ENCODE data around the gene DHRSX. TPM values are rescaled to one million over a fixed set of nuclear protein-coding genes. Genes with fewer than 3 reads are reported as not detected.
"Not testable (repeated sequence)": the region's sequence is repeated elsewhere in the genome, so short reads cannot be mapped to it uniquely, and the experiment has no call there.

DHRSX gene
- total and polyA plus RNA-seq, 4 donors, result 16.8 to 28.4 (median 24.0) TPM

DNA sequence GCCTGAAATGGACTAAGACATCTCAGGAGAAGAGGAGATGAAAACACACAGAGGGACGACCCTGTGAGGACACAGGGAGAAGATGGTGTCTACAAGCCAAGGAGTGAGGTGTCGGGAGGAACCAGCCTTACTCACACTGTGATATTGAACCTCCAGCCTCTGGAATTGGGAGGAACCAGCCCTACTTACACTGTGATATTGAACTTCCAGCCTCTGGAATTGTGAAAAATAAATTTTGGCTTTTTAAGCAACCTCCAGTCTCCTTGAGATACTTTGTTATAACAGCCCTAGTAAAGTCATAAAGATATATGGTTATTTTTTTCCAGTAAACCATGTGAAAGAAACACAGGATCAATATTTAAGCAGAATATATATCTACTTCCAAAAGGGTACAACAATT is 76.5 kb downstream of the DHRSX start:
- DNase-seq (ENCODE audit: low read depth in 4 of 6, low spot score in 6 of 6), result no peak
- H3K36me3 ChIP-seq (ENCODE audit: control insufficient read depth, insufficient read depth, low read length), result peaks cover 14% of the 10 kb centered on the region

DNA sequence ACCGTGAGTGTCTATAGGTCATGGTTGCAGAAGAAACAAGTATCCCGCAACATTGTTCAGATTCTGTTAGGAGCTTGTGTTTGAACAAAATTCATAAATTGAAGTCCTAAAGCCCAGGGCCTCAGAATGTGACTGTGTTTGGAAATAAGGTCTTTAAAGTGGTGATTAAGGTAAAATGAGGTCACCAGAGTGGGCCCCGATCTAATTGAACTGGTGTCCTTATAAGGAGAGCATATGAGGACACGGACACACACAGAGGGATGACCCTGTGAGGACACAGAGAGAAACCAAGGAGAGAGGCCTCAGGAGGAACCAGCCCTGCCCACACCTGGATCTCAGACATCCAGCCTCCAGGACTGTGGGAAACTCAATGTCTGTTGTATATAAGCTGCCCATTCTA is 76.9 kb downstream of the DHRSX start:
- no peak for DNase-seq (ENCODE audit: low read depth in 4 of 6, low spot score in 6 of 6)
- 81% methylated on average over 4 of the region's 4 CpGs for WGBS (ENCODE audit: insufficient coverage)
- Histone ChIP-seq H3K27ac (ENCODE audit: low read depth, low read length) (no peak overlapping the region), H3K9me3 (ENCODE audit: control insufficient read depth, insufficient read depth, low read length) (peaks cover 2% of the 10 kb centered on the region), H3K36me3 (ENCODE audit: control insufficient read depth, insufficient read depth, low read length) (peaks cover 14% of the 10 kb centered on the region), H3K27me3 (ENCODE audit: control insufficient read depth, insufficient read depth, low read length) (no peaks in the 10 kb centered on the region), H3K4me1 (ENCODE audit: control insufficient read depth, insufficient read depth, low read length) (no peaks in the 10 kb centered on the region), H3K4me3 (ENCODE audit: low read depth, low read length) (no peak overlapping the region)

More for the DNA sequence above, 76.5 kb downstream of the DHRSX start:
- Histone ChIP-seq H3K4me3 (ENCODE audit: low read depth, low read length) (no peak overlapping the region), H3K27me3 (ENCODE audit: control insufficient read depth, insufficient read depth, low read length) (no peaks in the 10 kb centered on the region), H3K27ac (ENCODE audit: low read depth, low read length) (no peak overlapping the region), H3K4me1 (ENCODE audit: control insufficient read depth, insufficient read depth, low read length) (no peaks in the 10 kb centered on the region), H3K9me3 (ENCODE audit: control insufficient read depth, insufficient read depth, low read length) (peaks cover 2% of the 10 kb centered on the region)
- WGBS (ENCODE audit: insufficient coverage), result no CpG with 5 or more reads among the region's 2 CpGs

DNA sequence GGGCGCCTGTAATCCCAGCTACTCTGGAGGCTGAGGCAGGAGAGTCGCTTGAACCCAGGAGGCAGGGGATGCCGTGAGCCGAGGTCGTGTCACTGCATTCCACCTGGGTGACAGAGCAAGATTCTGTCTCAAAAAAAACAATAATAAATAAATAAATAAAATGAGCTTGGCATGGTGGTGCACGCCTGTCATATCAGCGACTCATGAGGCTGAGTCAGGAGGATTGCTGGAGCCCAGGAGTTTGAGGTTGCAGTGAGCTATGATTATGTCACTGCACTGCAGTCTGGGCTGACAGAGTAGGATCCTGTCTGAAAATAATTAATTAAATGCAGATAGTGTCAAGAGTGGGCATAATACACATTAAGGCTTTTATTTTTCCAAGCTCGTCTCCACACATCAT is 77.5 kb downstream of the DHRSX start:
- no peak overlapping the region for H3K4me3 ChIP-seq (ENCODE audit: low read depth, low read length)
- H3K9me3 ChIP-seq (ENCODE audit: control insufficient read depth, insufficient read depth, low read length), result peaks cover under 1% of the 10 kb centered on the region
- no peak for DNase-seq (ENCODE audit: low read depth in 4 of 6, low spot score in 6 of 6)
- no peaks in the 10 kb centered on the region for H3K27me3 ChIP-seq (ENCODE audit: control insufficient read depth, insufficient read depth, low read length)
- 100% methylated on average over 2 of the region's 8 CpGs for WGBS (ENCODE audit: insufficient coverage)
- peaks cover 14% of the 10 kb centered on the region for H3K36me3 ChIP-seq (ENCODE audit: control insufficient read depth, insufficient read depth, low read length)
- H3K27ac ChIP-seq (ENCODE audit: low read depth, low read length), result no peak overlapping the region
- H3K4me1 ChIP-seq (ENCODE audit: control insufficient read depth, insufficient read depth, low read length), result no peaks in the 10 kb centered on the region

DNA sequence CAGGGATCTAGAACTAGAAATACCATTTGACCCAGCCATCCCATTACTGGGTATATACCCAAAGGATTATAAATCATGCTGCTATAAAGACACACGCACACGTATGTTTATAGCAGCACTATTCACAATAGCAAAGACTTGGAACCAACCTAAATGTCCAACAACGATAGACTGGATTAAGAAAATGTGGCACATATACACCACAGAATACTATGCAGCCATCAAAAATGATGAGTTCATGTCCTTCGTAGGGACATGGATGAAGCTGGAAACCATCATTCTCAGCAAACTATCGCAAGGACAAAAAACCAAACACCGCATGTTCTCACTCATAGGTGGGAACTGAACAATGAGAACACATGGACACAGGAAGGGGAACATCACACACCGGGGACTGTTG is 81.4 kb downstream of the DHRSX start:
- not testable (repeated sequence) for H3K27me3 ChIP-seq (ENCODE audit: control insufficient read depth, insufficient read depth, low read length); H3K4me3 ChIP-seq (ENCODE audit: low read depth, low read length); DNase-seq (ENCODE audit: low read depth in 4 of 6, low spot score in 6 of 6); H3K27ac ChIP-seq (ENCODE audit: low read depth, low read length); H3K9me3 ChIP-seq (ENCODE audit: control insufficient read depth, insufficient read depth, low read length); H3K36me3 ChIP-seq (ENCODE audit: control insufficient read depth, insufficient read depth, low read length); H3K4me1 ChIP-seq (ENCODE audit: control insufficient read depth, insufficient read depth, low read length)
- no CpG with 5 or more reads among the region's 7 CpGs for WGBS (ENCODE audit: insufficient coverage)

DNA sequence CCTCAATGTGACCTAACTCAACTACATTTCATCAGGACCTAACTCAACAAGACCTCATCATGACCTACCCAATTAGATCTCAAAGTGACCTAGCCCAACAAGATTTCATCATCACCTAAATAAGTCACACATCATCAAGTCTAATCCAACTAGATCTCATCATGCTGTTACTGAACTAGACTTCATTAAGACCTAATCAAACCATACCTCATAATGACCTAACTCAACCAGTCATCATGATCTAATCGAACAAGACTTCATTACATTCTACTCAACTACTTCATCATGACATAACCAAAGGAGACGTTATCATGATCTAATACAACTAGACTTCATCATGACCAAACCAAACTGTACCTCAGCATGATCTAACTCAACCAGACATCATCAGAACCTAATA is 82.8 kb downstream of the DHRSX start:
- H3K9me3 ChIP-seq (ENCODE audit: control insufficient read depth, insufficient read depth, low read length), result no peaks in the 10 kb centered on the region
- no peak overlapping the region for H3K4me3 ChIP-seq (ENCODE audit: low read depth, low read length)
- no peaks in the 10 kb centered on the region for H3K27me3 ChIP-seq (ENCODE audit: control insufficient read depth, insufficient read depth, low read length)
- H3K36me3 ChIP-seq (ENCODE audit: control insufficient read depth, insufficient read depth, low read length), result peaks cover 5% of the 10 kb centered on the region
- 100% methylated on average over 2 of the region's 2 CpGs for WGBS (ENCODE audit: insufficient coverage)
- DNase-seq (ENCODE audit: low read depth in 4 of 6, low spot score in 6 of 6), result no peak
- no peak overlapping the region for H3K27ac ChIP-seq (ENCODE audit: low read depth, low read length)
- H3K4me1 ChIP-seq (ENCODE audit: control insufficient read depth, insufficient read depth, low read length), result no peaks in the 10 kb centered on the region

DNA sequence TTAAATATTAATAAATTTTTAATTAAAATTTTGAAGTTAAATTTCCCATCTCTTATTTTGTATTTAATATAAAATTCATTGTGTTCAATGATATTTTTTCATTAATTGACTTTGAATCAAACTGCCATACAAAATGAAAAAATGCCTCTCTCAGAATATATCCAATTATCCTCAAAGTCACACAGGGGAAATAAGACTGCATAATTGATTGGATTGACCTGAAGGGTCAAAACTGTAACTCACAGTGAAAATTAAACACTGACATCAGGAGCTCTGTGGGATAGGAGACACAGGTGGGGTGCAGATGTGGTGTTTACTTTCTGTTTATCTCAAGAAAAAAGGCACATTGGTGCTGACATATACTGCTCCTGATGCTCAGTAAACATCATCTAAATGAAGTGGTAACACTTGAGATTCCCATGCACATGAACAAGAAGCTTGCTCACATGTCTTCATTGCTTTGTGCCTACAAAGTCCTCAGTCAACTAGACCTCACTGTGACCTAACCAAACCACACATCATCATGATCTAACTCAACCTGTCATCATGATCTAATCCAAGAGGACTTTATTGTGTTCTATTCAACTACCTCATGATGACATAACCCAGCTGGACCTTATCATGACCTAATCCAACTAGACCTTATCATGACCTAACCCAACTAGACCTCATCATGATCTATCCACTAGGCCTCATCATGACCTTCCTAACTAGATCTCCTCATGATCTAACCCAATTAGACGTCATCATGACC is 83.7 kb downstream of the DHRSX start:
- Histone ChIP-seq H3K4me3 (ENCODE audit: low read depth, low read length) (no peak overlapping the region), H3K4me1 (ENCODE audit: control insufficient read depth, insufficient read depth, low read length) (no peaks in the 10 kb centered on the region), H3K27ac (ENCODE audit: low read depth, low read length) (no peak overlapping the region), H3K36me3 (ENCODE audit: control insufficient read depth, insufficient read depth, low read length) (peaks cover under 1% of the 10 kb centered on the region), H3K9me3 (ENCODE audit: control insufficient read depth, insufficient read depth, low read length) (no peaks in the 10 kb centered on the region), H3K27me3 (ENCODE audit: control insufficient read depth, insufficient read depth, low read length) (no peaks in the 10 kb centered on the region)
- 100% methylated on average over 1 of the region's 1 CpG for WGBS (ENCODE audit: insufficient coverage)
- no peak for DNase-seq (ENCODE audit: low read depth in 4 of 6, low spot score in 6 of 6)

DNA sequence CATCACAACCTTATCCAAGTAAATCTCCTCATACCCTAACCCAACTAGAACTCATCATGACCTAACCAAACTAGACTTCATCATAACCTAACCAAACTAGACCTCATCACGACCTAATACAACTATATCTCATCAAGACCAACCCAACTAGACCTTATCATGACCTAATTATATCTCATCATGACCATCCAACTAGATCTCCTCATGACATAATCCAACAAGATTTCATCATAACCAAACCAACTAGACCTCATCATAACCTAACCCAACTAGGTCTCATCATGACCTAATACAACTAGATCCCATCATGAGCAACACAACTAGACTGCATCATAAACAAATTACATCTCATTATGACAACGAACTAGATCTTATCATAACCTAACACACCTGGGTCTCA is 86.4 kb downstream of the DHRSX start:
- no peaks in the 10 kb centered on the region for H3K36me3 ChIP-seq (ENCODE audit: control insufficient read depth, insufficient read depth, low read length)
- H3K27me3 ChIP-seq (ENCODE audit: control insufficient read depth, insufficient read depth, low read length), result no peaks in the 10 kb centered on the region
- no peak overlapping the region for H3K27ac ChIP-seq (ENCODE audit: low read depth, low read length)
- H3K9me3 ChIP-seq (ENCODE audit: control insufficient read depth, insufficient read depth, low read length), result no peaks in the 10 kb centered on the region
- H3K4me1 ChIP-seq (ENCODE audit: control insufficient read depth, insufficient read depth, low read length), result no peaks in the 10 kb centered on the region
- no peak overlapping the region for H3K4me3 ChIP-seq (ENCODE audit: low read depth, low read length)
- WGBS (ENCODE audit: insufficient coverage), result 95% methylated on average over 2 of the region's 2 CpGs
- DNase-seq (ENCODE audit: low read depth in 4 of 6, low spot score in 6 of 6), result no peak

DNA sequence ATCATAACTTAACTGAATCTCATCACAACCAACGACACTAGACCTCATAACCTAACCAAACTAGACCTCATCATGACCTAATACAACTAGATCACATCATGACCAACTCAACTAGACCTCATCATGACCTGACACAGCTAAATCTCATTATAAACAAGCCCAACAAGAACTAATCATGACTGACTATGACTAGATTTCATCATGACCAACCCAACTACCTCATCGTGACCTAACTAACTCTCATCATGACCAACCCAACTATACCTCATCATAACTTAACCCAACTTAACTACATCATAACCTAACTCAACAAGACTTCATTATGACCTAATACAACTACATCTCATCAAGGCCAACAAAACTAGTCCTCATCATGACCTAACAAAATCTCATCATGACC is 86.8 kb downstream of the DHRSX start:
- no peak overlapping the region for H3K4me3 ChIP-seq (ENCODE audit: low read depth, low read length)
- no peaks in the 10 kb centered on the region for H3K27me3 ChIP-seq (ENCODE audit: control insufficient read depth, insufficient read depth, low read length)
- DNase-seq (ENCODE audit: low read depth in 4 of 6, low spot score in 6 of 6), result no peak
- no peaks in the 10 kb centered on the region for H3K4me1 ChIP-seq (ENCODE audit: control insufficient read depth, insufficient read depth, low read length)
- no peaks in the 10 kb centered on the region for H3K36me3 ChIP-seq (ENCODE audit: control insufficient read depth, insufficient read depth, low read length)
- WGBS (ENCODE audit: insufficient coverage), result 97% methylated on average over 2 of the region's 2 CpGs
- H3K9me3 ChIP-seq (ENCODE audit: control insufficient read depth, insufficient read depth, low read length), result no peaks in the 10 kb centered on the region
- no peak overlapping the region for H3K27ac ChIP-seq (ENCODE audit: low read depth, low read length)

DNA sequence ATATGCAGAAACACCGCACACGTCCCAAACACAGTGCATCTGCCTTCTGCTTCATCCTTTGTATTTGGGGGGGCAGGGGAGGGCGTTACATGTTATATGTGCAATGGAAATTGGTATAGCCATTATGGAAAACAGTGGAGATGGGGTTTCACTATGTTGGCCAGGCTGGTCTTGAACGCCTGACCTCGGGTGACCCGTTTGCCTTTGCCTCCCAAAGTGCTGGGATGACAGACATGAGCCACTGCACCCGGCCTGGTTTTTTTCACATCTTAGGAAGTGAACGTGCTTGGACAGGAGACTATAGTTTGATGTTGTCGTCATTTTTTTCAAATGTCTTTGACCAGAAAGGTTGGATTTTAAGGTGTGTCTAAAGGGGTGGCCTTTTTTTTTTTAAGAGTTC is 88.6 kb downstream of the DHRSX start:
- H3K27me3 ChIP-seq (ENCODE audit: control insufficient read depth, insufficient read depth, low read length), result no peaks in the 10 kb centered on the region
- WGBS (ENCODE audit: insufficient coverage), result 98% methylated on average over 7 of the region's 9 CpGs
- no peak overlapping the region for H3K27ac ChIP-seq (ENCODE audit: low read depth, low read length)
- H3K36me3 ChIP-seq (ENCODE audit: control insufficient read depth, insufficient read depth, low read length), result peaks cover 7% of the 10 kb centered on the region
- no peak for DNase-seq (ENCODE audit: low read depth in 4 of 6, low spot score in 6 of 6)
- H3K4me1 ChIP-seq (ENCODE audit: control insufficient read depth, insufficient read depth, low read length), result no peaks in the 10 kb centered on the region
- no peak overlapping the region for H3K4me3 ChIP-seq (ENCODE audit: low read depth, low read length)
- H3K9me3 ChIP-seq (ENCODE audit: control insufficient read depth, insufficient read depth, low read length), result peaks cover 2% of the 10 kb centered on the region

DNA sequence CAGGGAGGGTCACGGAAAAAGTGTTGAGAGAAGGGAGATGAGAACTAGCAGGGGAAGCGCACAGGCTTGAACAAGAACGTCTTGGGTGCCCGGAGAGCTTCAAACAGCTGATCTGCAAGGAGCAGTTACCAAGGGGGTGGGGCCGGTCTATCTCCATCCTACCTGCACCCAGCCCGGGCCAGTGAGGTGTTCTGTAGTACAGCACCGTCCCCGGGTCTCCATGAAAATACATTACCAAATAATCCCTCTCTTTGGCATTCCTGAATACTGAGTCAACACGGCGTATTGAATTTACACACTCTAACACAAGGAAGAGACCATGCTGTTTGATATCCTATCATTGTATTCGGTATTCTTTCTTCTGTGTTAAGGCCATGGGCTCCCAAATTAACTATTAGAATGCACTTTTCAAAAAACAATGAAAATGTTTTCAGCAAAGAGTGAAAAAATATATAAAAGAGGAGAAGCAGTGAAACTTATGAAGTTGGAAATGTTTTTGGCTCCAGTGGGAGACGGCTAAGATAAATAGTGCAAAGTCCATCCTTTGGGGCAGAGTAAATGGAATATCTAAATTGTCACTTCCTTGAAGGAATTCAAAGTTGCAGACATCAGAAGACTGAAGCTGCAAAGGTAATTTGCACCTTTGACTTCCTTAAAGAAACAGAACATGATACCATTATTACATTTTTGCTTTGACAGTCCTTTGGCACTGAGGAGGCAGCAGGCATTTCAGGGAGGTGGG is 90.3 kb downstream of the DHRSX start:
- Histone ChIP-seq H3K27me3 (ENCODE audit: control insufficient read depth, insufficient read depth, low read length) (no peaks in the 10 kb centered on the region), H3K4me3 (ENCODE audit: low read depth, low read length) (no peak overlapping the region), H3K4me1 (ENCODE audit: control insufficient read depth, insufficient read depth, low read length) (no peaks in the 10 kb centered on the region), H3K27ac (ENCODE audit: low read depth, low read length) (no peak overlapping the region), H3K36me3 (ENCODE audit: control insufficient read depth, insufficient read depth, low read length) (peaks cover 11% of the 10 kb centered on the region), H3K9me3 (ENCODE audit: control insufficient read depth, insufficient read depth, low read length) (peaks cover 5% of the 10 kb centered on the region)
- DNase-seq (ENCODE audit: low read depth in 4 of 6, low spot score in 6 of 6), result no peak
- 83% methylated on average over 8 of the region's 12 CpGs for WGBS (ENCODE audit: insufficient coverage)

Measured in spinal cord (tissue), 10 donors.